GM19043 (cell line): ENCODE results near the gene CDKN2D.

Experiments
- ATAC-seq: cut with Tn5 transposase; IDR thresholded peaks from one replicate; pipeline ENCODE4 v1.9.1; 2021; ENCODE audit warnings: low read depth; ENCODE audit not compliant: unreplicated experiment

Gene CDKN2D

DNA sequence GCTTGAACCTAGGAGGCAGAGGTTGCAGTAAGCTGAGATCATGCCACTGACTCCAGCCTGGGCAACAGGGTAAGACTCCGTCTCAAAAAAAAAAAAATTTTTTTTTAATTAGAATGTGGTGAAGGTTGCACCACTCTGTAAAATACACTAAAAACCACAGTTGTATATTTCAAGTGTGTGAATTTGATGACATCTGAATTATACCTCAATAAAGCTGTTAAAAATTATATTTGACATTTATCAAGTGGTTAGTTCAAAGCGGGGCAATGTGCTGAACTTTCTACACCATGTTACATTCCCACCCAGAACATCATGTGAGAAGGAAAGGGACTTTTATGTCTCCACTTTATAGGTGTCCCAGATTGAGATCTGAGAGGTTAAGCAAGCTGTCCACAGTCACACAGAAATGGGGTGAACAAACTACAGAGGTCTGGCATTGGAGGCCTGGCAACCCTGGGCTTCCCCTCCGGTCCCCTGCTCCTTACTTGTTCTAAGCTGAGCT, 45.6 kb downstream of the CDKN2D start:
- ATAC-seq, result no peak

DNA sequence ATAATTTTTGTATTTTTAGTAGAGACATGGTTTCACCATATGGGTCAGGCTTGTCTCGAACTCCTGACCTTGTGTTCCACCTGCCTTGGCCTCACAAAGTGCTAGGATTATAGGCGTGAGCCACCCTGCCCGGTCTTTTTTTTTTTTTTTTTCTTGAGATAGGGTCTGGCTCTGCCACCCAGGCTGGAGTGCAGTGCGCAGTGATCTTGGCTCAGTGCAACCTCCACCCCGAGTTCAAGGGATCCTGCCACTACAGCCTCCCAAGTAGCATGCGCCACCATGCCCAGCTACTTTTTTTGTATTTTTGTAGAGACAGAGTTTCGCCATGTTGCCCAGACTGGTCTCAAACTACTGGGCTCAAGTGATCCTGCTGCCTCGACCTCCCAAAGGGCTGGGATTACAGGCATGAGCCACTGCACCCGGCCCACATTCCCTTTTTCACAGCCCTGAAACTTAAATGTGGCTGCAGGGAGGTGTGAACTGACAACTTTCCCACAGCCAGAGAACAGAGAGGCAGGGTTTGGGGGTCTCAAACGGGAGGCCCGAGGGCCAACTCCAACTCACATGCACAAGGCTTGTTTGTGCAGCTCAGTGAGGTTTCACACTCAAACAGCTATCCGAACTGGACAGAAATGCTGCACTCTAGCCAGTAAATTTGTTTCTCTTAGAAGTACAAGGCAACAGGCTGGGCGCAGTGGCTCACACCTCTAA, 47.2 kb downstream of the CDKN2D start:
- no peak for ATAC-seq

DNA sequence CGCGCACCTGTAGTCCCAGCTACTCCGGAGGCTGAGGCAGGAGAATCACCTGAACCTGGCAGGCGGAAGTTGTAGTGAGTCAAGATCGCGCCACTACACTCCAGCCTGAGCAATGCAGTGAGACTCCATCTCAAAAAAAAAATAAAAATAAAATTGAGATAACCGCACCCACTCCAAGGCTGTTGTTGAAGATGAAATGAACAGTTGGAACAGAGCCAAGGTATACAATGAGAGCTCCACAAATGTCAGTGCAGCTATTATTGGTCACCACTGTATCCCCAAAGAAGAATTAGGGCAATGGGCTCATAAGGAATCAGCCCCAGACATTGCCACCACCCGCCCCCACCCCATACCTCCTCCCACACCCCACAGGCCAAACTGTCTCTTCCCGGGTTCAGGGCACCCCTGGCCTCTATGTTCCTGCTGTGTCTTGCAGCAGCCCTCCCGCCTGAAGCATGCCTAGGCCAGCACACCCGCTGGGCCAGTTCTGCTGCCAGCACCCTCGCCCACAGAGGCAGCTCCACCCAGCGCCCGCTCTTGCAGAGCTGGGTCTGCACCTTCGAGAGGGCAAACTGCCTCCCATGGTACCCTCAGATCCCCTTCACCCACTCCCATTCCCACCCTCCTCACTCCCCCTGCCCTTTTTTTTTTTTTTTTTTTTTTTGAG, 48.0 kb downstream of the CDKN2D start:
- no peak for ATAC-seq

DNA sequence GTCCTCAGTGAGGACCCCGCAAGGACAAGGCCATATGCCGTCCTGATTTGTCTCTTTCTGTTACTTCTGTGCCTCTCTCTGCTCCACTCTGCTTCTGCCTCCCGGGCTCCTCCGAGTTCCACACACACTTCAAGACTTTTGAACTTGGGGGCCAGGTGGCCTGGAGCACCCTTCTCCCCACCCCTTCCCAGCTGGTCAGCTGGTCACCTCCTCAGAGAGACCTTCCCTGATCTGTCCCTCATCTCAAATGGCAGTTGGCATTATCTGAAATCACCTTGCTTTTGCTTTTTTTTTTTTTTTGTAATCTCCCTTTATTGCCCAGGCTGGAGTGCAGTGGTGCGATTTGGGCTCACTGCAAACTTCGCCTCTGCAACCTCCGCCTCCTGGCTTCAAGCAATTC, 49.4 kb downstream of the CDKN2D start:
- ATAC-seq, result no peak

DNA sequence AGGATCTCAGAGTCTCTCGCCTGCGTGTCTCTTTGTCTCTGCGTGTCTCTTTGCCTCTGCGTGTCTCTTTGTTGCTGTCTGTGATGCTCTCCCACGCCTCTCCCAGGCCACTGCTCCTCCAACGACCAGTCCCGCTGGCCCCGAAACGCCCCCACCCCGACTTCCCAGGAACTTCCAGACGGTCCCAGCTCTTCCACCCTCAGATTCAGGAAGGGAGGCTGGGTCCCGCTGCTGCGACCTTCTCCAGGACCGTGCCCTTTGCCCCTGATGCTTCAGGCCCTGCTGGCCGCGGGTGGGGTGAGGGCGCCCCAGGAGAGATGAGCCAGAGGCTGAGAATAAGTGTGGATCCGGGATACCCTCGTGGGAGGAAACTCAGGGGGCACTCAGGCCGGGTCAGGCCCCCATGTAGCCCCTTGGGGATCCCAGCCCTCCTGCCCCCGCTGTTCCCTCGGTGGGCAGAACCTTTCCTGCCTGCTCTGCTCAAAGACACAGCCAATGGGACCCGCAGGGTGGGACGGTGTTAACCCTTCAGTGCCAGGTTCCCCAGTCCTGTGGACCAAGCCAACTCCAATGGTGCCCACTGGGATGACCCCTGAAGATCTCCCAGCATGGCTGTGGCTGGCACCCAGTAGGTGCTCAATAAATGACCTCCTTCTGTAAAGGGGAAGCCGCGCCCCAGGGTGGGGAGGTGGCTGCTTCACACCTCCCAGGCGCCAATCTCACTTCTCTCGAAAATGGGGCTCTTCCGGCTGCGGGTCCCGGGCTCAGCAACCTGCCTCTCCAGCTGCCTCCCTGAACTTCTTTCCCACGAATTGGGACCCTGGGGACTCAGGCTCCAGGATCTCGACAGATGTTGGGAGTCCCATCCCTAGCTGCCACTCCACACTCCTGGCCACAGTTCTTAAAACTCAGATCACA, 50.1 kb downstream of the CDKN2D start:
- ATAC-seq, result no peak

DNA sequence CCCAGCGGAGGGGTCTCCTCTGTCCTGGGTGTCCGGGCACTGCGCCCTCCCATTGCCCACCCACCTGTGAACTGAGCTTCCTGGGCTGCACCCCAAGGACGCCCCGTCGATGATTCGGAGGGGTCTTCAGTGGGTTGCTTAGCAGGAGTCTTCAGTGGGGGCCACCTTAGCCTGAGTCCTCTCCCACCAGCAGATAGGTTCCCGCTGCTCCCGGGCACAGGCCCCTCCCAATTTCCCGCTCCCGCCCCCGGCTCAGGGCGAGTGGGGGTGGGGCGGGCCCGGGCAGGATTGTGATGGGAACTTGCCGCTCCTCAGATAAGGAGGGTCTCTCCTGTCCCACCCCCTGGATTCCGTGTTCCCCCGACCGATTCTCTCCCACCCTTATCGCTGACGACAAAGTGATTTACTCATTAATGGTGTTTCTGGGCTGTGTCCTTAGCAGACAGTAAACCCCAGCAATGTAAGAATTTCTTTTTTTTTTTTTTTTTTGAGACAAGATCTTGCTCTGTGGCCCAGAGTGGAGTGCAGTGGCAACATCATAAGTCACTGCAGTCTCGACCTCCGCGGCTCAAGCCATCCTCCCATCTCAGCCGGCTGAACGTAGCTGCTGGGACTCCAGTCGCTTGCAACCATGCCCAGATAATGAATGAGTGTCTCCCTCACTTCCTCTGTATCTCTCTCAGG, 50.9 kb downstream of the CDKN2D start:
- ATAC-seq, result no peak

DNA sequence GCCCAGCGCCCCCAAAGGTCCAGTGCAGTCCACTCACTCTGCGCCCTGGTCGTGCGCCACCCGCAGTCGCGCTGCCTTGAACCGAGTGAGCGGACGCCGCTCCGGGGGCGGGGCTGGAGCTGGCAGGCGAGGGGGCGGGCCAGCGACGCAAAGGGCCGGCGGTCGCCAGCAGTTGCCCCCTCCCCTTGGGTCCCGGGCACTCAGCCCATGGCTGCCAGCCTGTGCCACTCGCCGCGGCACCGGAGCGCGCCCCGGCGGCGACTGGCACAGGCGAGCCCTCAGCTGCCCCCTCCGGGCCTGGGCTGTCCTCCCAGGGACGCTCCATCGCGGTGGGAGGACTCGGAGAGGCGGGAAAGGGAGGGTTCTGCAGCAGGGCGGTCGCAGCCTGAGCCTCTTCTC, 51.4 kb downstream of the CDKN2D start, which contains the start of gene S1PR5:
Gene S1PR5 (minus strand): TSS at position 87 of the 399 bp plus-strand sequence. CDS start 2,436 bp downstream, outside the sequence.
- no peak for ATAC-seq

DNA sequence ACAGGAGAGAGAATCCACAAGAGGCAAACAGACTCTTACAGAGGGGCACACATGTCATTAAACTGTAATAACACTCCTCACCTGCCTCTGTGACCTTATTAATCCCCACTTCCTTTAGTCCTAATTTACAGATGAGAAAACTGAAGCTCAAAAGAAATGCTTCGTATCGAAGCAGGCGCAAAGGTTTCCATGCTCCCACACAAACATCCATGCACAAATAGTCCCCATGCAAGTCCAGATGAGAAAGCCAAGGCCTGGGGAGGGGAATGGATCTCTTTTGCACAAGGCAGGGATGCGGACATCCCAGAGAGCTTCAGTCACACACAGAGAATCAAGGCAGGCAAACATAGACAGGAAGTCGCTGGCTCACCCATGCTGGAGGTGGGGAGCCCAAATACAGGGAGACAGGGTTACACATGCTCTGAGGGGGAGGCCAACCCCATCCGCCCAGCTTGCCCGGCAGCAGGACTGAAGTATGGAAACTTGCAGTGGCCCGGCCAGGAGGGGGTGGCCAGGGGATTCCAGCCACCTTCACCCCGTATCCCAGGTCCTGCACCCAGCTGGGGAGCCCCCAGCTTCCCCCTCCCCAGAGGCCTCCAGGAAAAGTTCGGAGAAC, 52.0 kb downstream of the CDKN2D start:
- ATAC-seq, result no peak
